T-helper 1 cell treated with Interleukin-12 subunit alpha and Interleukin-12 subunit beta and Interleukin-4 antibody, amounts not matched to agents 30 μg/mL and 1 μg/mL, for 36 hours (primary cell): ENCODE data around the gene WNK2.

ENCODE experiments used
- H3K27ac Mint-ChIP-seq: one replicate; pipeline ENCODE4 v1.8.0; 2021; ENCODE audit warnings: mild to moderate bottlenecking, mixed read lengths
- H3K27me3 Mint-ChIP-seq: one replicate; pipeline ENCODE4 v1.8.0; 2021; ENCODE audit warnings: low read depth, mixed read lengths
- H3K36me3 Mint-ChIP-seq: one replicate; pipeline ENCODE4 v1.8.0; 2021; ENCODE audit warnings: low read depth, mixed read lengths
- H3K4me1 Mint-ChIP-seq: one replicate; pipeline ENCODE4 v1.8.0; 2021; ENCODE audit warnings: low read depth, mixed read lengths
- H3K4me3 Mint-ChIP-seq: one replicate; pipeline ENCODE4 v1.8.0; 2021; ENCODE audit warnings: mild to moderate bottlenecking, moderate library complexity, mixed read lengths
- H3K9me3 Mint-ChIP-seq: one replicate; pipeline ENCODE4 v1.8.0; 2021; ENCODE audit warnings: mixed read lengths

WNK2 gene

DNA sequence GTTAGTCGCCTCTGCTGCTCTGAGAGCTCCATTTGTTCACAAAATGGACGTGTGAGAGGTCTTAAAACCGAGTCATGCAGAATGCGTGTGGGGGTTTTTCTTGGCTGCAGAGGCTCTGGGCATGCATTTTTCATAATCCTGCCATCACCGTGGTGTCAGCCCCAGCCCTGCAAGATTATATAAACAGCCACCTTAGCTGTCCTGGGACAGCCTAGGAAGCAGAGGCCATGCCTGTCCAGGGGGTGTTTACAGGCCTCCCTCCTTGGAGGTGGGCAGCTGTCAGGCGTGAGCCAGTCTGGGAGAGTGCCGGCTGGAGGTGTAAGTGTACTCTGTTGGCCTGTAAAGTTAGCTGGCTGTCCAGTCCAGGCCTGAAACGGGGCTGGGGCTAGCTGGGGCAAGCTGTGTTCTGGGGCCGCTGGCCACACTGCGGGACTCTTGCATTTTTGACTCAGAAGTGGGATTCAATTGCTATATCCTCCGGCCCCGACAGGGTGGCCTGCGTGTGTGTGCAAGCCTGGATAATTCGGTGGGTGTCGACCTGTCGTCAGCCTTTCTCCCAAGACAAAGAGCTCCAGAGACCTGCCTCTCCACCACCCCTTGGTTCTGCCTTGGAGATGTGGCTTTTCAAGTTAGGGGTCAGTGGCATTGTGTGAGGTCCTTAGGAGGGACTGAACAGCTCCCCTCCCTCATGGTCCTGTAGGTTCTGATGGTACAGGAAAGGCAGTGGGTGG, 2.4 kb downstream of the WNK2 start:
- Mint-ChIP-seq H3K9me3 (no peaks in the 10 kb centered on the region), H3K4me1 (peaks cover 4% of the 10 kb centered on the region), H3K27ac (no peak overlapping the region), H3K36me3 (no peaks in the 10 kb centered on the region), H3K4me3 (no peak overlapping the region), H3K27me3 (peaks cover 43% of the 10 kb centered on the region)

DNA sequence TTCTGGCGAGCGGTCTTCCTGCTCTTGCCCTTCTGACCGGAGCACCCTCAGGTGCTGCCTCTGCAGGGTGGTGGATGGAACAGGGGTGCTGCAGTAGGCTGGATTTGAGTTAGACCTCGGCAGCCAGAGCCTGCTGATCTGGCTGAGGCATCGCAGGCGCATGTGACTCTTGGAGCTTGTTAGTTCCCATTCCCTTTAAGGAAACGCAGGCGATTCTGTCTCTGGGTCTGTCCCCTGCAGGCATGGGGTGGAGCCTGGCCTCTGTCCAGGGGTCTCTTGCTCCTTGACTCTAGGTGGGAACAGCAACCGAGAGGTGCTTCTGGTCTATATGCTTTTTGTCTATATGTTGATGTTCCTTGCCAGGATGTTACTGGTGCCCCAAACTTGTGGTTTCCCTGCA, 3.1 kb downstream of the WNK2 start:
- peaks cover 4% of the 10 kb centered on the region for H3K4me1 Mint-ChIP-seq
- no peaks in the 10 kb centered on the region for H3K36me3 Mint-ChIP-seq
- H3K27me3 Mint-ChIP-seq: peaks cover 42% of the 10 kb centered on the region
- no peak overlapping the region for H3K4me3 Mint-ChIP-seq
- no peak overlapping the region for H3K27ac Mint-ChIP-seq
- no peaks in the 10 kb centered on the region for H3K9me3 Mint-ChIP-seq

DNA sequence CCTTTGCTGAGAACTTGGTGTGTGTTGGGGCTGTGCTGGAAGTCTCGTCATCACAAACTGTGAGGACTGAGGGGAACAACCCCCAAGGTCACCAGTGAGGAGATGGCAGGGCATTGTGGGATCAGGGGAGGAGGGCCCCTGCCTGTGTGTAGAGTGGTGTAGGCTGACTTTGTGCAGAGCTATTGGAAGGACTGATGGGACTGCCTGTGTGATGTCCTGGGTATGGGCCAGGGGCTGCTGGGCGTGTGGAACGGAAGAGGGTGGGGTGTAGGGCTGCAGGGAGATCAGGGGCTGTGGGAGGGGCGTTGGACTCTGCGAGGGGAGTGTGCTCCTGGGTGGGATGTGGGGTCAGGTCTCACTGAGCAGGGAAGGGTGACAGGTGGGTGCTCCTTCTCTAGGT, 3.6 kb downstream of the WNK2 start:
- Mint-ChIP-seq H3K4me1 (peaks cover 4% of the 10 kb centered on the region), H3K9me3 (no peaks in the 10 kb centered on the region), H3K36me3 (no peaks in the 10 kb centered on the region), H3K27ac (no peak overlapping the region), H3K27me3 (peaks cover 37% of the 10 kb centered on the region), H3K4me3 (no peak overlapping the region)

DNA sequence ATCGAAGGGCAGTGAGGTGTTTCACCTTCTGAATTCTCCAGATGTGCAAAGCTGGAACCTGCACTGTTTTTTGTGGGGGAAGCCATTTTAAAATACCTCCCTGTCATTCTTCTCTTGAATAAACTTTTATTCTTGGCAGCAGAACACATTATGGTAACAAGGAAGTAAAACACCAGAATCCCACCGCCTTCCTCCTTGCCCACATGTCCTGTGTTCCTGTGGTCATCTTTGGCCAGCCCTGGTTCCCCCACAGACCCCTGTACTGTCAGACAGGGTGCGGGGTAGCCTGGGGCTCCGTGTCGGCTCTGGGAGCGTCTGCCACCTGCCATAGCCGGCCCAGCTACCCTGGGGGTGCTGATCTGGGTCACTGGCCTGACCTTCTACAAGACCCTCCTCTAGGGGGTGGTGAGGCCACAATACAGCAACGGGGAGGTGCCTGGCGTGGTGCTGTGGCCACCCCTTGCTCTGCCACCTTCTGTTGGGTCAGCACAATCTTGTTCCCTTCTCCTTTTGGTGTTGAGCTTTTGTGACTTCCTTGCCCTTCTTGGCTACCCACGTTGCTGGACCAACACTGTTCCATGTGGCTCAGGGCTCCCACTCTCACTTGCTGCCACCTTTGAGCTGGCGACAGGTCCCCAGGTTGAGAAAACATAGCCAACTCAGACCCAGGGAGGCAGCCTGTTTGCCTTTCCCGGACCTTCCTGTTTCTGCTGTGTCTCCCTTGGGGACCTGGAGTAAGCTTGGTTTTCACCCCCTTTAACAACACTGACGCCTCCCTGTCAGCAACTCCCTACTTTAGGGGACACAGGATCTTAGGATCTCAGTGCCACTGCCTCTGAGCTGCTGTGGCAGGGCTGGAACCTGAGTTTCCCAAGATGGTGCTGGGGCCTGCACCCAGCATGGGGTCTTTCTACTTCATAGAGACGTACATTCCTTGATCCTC, 4.8 kb downstream of the WNK2 start:
- Mint-ChIP-seq H3K27me3 (peaks cover 26% of the 10 kb centered on the region), H3K4me3 (no peak overlapping the region), H3K36me3 (no peaks in the 10 kb centered on the region), H3K9me3 (no peaks in the 10 kb centered on the region), H3K4me1 (no peaks in the 10 kb centered on the region), H3K27ac (no peak overlapping the region)

DNA sequence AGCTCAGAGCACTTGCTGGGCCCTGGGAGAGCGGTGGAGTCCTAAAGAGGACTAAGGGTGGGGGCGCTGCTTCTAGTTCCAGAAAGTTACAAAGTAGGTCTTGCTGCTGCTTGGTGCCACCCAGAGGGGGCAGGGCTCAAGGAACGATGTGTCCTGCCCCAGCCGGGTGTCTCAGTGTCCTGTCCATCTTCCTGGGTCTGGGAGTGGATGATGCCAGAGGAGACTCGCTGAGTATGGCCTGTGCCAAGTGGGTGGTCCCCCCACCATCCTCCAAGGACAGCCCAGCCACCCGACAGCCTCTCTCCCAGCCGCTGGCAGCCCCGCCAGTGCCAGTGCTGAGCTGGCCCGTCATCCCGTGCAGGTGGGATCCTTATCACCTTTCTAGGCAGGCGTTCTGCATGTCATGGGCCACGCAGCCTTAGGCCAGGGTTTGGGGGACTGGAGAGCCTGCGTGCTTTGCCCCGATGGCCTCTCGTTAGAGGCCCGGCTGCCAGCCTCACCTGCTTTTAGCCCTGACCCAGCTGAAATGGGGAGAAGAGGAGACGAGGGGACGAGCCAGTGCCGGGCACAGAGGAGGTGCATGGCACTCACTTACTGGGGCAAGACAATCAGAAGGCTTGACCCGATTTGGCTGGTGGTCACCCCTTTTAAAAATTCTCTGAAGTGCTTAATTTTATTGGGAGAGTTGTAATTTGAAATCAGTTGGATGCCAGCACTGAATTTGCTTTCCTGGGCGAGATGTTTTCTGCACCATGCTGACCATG, 5.6 kb downstream of the WNK2 start:
- H3K36me3 Mint-ChIP-seq: no peaks in the 10 kb centered on the region
- H3K4me3 Mint-ChIP-seq: no peak overlapping the region
- H3K4me1 Mint-ChIP-seq: no peaks in the 10 kb centered on the region
- no peak overlapping the region for H3K27ac Mint-ChIP-seq
- peaks cover 25% of the 10 kb centered on the region for H3K27me3 Mint-ChIP-seq
- H3K9me3 Mint-ChIP-seq: no peaks in the 10 kb centered on the region

DNA sequence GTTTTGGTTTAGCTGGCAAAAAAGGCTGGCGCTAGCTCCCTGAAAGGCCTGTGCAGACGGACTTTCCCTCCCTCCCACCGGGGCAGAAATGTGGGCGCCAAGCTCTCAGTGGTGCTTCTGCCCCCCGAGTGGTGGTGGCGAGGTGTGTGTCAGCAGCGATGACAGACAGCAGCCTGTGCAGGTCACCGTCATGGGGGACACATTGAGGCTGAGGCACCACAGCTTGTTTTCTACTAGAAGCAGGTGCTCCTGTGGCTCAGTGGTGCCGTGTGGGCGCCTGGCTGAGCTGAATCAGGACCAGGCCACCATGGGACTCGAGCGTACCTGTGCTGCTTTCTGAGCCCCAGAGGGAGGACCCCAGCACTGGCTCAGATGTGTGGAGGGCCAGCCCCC, 6.2 kb downstream of the WNK2 start:
- no peaks in the 10 kb centered on the region for H3K4me1 Mint-ChIP-seq

DNA sequence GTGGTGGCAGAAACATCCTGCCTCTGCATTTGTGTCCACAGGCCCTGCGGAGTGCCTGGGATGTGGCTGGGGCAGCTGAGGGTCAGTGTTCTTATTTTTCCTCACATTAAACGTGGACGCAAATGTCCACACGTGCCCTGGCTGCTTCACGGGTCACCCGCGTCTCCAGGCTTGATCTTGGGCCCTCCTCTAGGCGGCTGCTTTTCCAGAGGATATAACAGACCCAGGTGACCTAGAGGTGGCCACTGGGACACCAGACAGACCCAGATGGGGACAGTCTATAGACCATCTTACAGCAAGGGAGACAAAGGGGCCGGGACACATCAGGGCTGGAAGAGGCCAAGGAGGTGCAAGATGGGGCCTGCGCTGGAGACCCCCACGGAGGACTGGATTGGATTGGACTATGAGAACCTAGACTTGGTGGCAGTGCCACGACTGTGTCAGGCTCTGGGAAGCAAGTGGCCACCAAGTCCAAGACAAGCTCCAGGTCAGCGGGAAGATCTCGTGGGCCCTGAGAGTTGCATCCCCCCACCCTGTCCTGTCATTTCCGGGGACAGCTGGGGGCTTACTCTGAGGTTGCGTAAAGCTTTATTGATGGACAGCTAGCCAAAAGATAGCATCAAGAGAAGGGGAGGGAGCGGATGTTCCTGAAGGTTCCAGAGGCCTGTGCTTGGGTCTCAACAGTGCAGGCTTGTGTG, 6.9 kb downstream of the WNK2 start:
- no peaks in the 10 kb centered on the region for H3K36me3 Mint-ChIP-seq
- H3K27ac Mint-ChIP-seq: no peak overlapping the region
- H3K9me3 Mint-ChIP-seq: no peaks in the 10 kb centered on the region
- no peaks in the 10 kb centered on the region for H3K4me1 Mint-ChIP-seq
- no peak overlapping the region for H3K4me3 Mint-ChIP-seq
- H3K27me3 Mint-ChIP-seq: peaks cover 21% of the 10 kb centered on the region

More for the DNA sequence above, 6.2 kb downstream of the WNK2 start:
- no peak overlapping the region for H3K27ac Mint-ChIP-seq
- H3K27me3 Mint-ChIP-seq: peaks cover 25% of the 10 kb centered on the region
- H3K4me3 Mint-ChIP-seq: no peak overlapping the region
- no peaks in the 10 kb centered on the region for H3K9me3 Mint-ChIP-seq
- no peaks in the 10 kb centered on the region for H3K36me3 Mint-ChIP-seq

DNA sequence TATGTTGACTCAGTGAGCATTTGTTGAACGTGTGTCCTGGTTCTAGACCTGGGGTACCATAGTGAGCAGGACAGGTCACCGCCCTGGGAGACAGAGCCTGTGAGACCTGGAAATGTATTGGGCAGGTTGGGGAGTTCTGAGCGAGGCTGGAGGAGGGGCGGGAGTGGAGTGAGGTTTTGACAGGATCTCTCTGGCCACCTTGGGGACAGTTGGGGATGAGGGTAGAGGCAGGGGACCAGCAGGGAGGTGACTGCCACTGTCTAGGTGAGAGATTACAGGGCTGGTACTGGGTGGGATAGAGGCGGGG, 7.4 kb downstream of the WNK2 start:
- no peak overlapping the region for H3K4me3 Mint-ChIP-seq
- H3K36me3 Mint-ChIP-seq: no peaks in the 10 kb centered on the region
- H3K27me3 Mint-ChIP-seq: peaks cover 18% of the 10 kb centered on the region
- H3K27ac Mint-ChIP-seq: no peak overlapping the region
- no peaks in the 10 kb centered on the region for H3K4me1 Mint-ChIP-seq
- H3K9me3 Mint-ChIP-seq: no peaks in the 10 kb centered on the region

DNA sequence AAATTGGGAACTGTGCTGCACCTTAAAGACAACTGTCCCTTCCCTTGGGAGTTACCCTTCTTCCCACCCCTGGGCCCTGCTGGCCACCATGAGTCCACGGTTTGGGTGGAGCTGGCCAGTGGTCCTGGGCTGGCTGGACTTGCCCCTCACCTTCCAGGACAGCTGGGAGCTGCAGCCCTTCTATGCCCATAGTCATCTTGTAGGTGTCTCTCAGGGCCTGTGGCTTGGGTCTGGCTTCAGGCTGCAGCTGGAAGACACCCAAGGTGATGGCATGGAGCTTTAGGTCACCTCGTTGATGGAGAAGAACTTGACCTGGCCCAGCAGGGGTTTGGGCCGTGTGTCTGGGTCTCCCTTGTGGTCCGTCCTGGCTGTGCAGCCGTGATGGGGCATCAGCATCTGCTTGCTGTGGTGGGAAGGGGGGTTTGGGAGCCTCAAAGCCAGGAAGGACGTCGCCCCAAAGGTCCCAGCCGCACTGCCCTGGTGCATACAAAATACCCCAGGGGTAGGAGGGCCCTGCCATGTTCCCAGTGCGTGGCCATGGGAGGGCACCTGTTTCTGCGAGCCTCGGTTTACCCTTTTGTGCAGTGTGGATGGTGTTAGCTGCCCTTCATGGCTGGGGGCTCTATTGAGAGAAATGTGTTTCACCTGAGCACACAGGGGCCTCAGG, 8.9 kb downstream of the WNK2 start:
- Mint-ChIP-seq H3K9me3 (no peaks in the 10 kb centered on the region), H3K27ac (no peak overlapping the region), H3K27me3 (peaks cover 12% of the 10 kb centered on the region), H3K4me3 (no peak overlapping the region), H3K36me3 (no peaks in the 10 kb centered on the region), H3K4me1 (no peaks in the 10 kb centered on the region)

DNA sequence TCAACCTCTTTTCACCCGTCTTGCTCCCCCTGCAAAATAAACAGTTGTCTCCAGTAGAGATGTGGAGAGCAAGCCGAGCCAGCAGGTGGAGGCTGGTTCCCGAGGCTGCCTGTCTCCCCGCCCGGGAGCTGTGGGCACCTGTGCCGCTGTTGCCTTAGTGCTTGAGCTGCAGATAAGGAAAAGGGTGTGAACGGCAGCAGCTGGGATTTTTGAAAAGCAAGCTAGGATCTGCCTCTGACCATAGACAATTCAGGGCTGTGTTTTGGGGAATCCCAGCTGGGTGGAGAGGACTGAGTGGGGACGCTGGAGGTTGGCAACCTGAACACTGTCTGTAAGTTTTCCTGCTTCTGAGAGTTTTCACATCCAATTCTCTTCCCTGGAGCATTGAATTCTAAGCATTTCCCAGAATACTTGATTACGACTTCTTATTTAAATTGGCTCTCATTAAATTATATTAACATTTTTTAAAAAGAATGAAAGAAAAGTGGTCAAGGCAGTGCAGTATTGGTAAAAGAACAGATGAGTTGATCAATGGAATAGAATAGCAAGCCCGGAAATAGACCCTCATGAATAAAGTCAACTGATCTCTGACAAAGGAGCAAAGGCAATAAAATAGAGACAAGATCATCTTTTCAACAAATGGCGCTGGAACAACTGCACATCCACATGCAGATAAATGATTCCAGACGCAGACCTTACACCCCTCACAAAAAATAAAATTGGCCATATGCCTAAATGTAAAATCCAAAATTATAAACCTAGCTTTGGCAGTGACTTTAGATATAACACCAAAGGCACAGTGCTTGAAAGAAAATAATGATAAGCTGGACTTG, 9.7 kb downstream of the WNK2 start:
- peaks cover 11% of the 10 kb centered on the region for H3K27me3 Mint-ChIP-seq
- H3K9me3 Mint-ChIP-seq: no peaks in the 10 kb centered on the region
- H3K27ac Mint-ChIP-seq: no peak overlapping the region
- H3K4me3 Mint-ChIP-seq: no peak overlapping the region
- H3K36me3 Mint-ChIP-seq: no peaks in the 10 kb centered on the region
- H3K4me1 Mint-ChIP-seq: no peaks in the 10 kb centered on the region

DNA sequence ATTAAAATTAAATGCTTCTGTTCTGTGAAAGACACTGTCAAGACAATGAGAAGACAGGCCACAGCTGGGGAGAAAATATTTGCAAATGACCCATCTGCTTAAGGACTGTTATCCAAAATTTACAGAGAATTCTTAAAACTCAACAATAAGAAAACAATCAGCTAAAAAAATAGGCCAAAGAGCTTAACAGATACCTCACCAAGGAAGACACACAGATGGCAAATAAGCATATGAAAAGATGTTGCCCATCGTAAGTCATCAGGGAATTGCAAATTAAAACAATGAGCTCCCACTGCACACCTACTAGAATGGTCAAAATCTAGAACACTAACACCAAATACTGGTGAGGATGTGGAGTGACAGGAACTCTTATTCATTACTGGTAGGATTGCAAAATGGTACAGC, 10.3 kb downstream of the WNK2 start:
- Mint-ChIP-seq H3K36me3 (no peaks in the 10 kb centered on the region), H3K4me1 (no peaks in the 10 kb centered on the region), H3K27me3 (peaks cover 11% of the 10 kb centered on the region), H3K9me3 (no peaks in the 10 kb centered on the region), H3K27ac (no peak overlapping the region), H3K4me3 (no peak overlapping the region)

DNA sequence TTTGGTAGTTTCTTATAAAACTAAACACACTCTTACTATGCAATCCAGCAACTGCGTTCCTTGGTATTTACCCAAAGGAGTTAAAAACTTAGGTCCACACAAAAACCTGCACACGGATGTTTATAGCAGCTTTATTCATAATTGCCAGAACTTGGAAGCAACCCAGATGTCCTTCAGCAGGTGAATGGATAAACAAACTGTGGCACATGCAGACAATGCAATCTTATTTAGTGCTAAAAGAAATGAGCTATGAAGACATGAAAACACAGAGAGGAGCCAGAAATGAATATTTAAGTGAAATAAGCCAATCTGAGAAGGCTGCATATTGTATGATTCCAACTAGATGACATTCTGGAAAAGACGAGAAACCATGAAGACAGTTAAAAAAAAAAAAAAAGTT, 10.7 kb downstream of the WNK2 start:
- H3K4me3 Mint-ChIP-seq: no peak overlapping the region
- H3K27me3 Mint-ChIP-seq: peaks cover 11% of the 10 kb centered on the region
- H3K27ac Mint-ChIP-seq: no peak overlapping the region
- no peaks in the 10 kb centered on the region for H3K36me3 Mint-ChIP-seq
- no peaks in the 10 kb centered on the region for H3K9me3 Mint-ChIP-seq
- H3K4me1 Mint-ChIP-seq: no peaks in the 10 kb centered on the region
